Loucy (cell line): ENCODE results near the gene CARS2.

Experiments
- CTCF ChIP-seq: fragments of 200-600 bp; sonication (generic); conservative IDR thresholded peaks from 2 replicates; pipeline ENCODE4 v1.5.1; 2014; ENCODE audit warnings: mild to moderate bottlenecking, antibody characterized with exemption, low read length
- EZH2phosphoT487 ChIP-seq: fragments of 200-600 bp; IDR thresholded peaks from 2 replicates; pipeline ENCODE4 v1.6.1; 2018; ENCODE audit warnings: antibody characterized with exemption, mild to moderate bottlenecking, moderate library complexity, borderline replicate concordance

GRCh38 chr13:110615322-110616102 is 90.4 kb downstream of the CARS2 start, which contains the start of gene NAXD:
- TF ChIP-seq CTCF: no peak
- TF ChIP-seq EZH2phosphoT487: no peak
